Spleen (tissue), 11 donors: ENCODE results near the gene VKORC1L1. TPM values are rescaled to one million over a fixed set of nuclear protein-coding genes. Genes with fewer than 3 reads are reported as not detected.

Experiments used
- DNase-seq: peaks from one replicate; pipeline ENCODE4 v3.0.0-alpha.2; 2020
- H3K27ac ChIP-seq, 8 donors: fragments of 200-600 bp; sonication (generic) in 7 of 8; 1 replicate in 4 of 8; 2 replicates in 4 of 8; pipeline versions ENCODE4 v1.5.0 to v1.8.0; 2016 to 2021; ENCODE audit warnings: inconsistent platforms in 4 of 8, mild to moderate bottlenecking in 4 of 8, moderate library complexity in 1 of 8
- H3K27me3 ChIP-seq, 7 donors: fragments of 200-600 bp; sonication (generic) in 6 of 7; replicated peaks in 1 of 7; 1 replicate in 4 of 7; 2 replicates in 3 of 7; pipeline versions ENCODE4 v1.5.0 to v1.8.0; 2016 to 2021; ENCODE audit warnings: inconsistent platforms in 3 of 7, mild to moderate bottlenecking in 1 of 7
- H3K36me3 ChIP-seq, 6 donors: fragments of 200-600 bp; sonication (generic) in 5 of 6; 1 replicate in 4 of 6; 2 replicates in 2 of 6; pipeline versions ENCODE4 v1.5.0 to v1.8.0; 2016 to 2021; ENCODE audit warnings: inconsistent platforms in 2 of 6
- H3K4me1 ChIP-seq, 6 donors: fragments of 200-600 bp; sonication (generic) in 5 of 6; 1 replicate in 3 of 6; 2 replicates in 3 of 6; pipeline versions ENCODE4 v1.5.0 to v1.8.0; 2016 to 2021; ENCODE audit warnings: inconsistent platforms in 3 of 6
- H3K4me3 ChIP-seq, 8 donors: fragments of 200-600 bp; sonication (generic) in 7 of 8; 1 replicate in 4 of 8; 2 replicates in 4 of 8; pipeline versions ENCODE4 v1.5.0 to v1.8.0; 2016 to 2021; ENCODE audit warnings: inconsistent platforms in 4 of 8, mild to moderate bottlenecking in 4 of 8, moderate library complexity in 2 of 8
- H3K9me3 ChIP-seq, 8 donors: fragments of 200-600 bp; sonication (generic) in 7 of 8; 1 replicate in 4 of 8; 2 replicates in 4 of 8; pipeline versions ENCODE4 v1.5.0 to v1.8.0; 2016 to 2021; ENCODE audit warnings: inconsistent platforms in 4 of 8
- POLR2A ChIP-seq, 3 donors: fragments of 450-650 bp; IDR thresholded peaks; one replicate each; pipeline ENCODE4 v1.5.1; 2017; ENCODE audit warnings: antibody characterized with exemption in 3 of 3, mild to moderate bottlenecking in 1 of 3
- POLR2AphosphoS5 ChIP-seq, 3 donors: sonication (generic); formaldehyde crosslinking; IDR thresholded peaks; one replicate each; pipeline ENCODE4 v1.5.1; 2017; ENCODE audit warnings: antibody characterized with exemption in 3 of 3
- WGBS, 5 donors: extraction: QIAGEN DNeasy Blood & Tissue Kit in 3 of 5; methylation state at CpG; one replicate each; pipeline versions ENCODE4 v1.1.5 to v1.1.7; 2013 to 2018; 5-methylcytosine and 5-hydroxymethylcytosine counted together
- intact Hi-C: fragments of 100-400 bp; cut with DNase I; formaldehyde crosslinking; loops from one replicate; pipeline ENCODE4 v1.15.0; 2023; ENCODE audit warnings: low total_unique reads
- polyA plus RNA-seq, 3 donors: library from polyadenylated mRNA; stranded (reverse); fragments of 200-250 nt; gene quantifications; one replicate each; pipeline ENCODE4 v1.2.1, GENCODE V29; 2013
- total RNA-seq, 7 donors: library from RNA; depleted of rRNA in 3 of 7; stranded (reverse); fragments of >200 nt in 3 of 7; fragmentation: NEBNext Ultra II Directional in 4 of 7; extraction: Animal tissue kit (Norgen Biotek cat#: 25700) in 4 of 7; gene quantifications; one replicate each; pipeline versions ENCODE4 v1.1.0 to v1.2.1, GENCODE V29; 2016 to 2021
- TF ChIP-seq, protein P1 (sequence below), 11 experiments: fragments of 200-600 bp in 7 of 11; fragments of 450-650 bp in 4 of 11; sonication (generic) in 4 of 11; IDR thresholded peaks in 8 of 11; conservative IDR thresholded peaks in 3 of 11; 1 replicate in 7 of 11; 2 replicates in 4 of 11; pipeline versions ENCODE4 v1.4.0 to v1.8.0; 2016 to 2021; ENCODE audit warnings: antibody characterized with exemption in 11 of 11, inconsistent platforms in 4 of 11, mild to moderate bottlenecking in 1 of 11
- donor health status: healthy with polysubstance abuse.
- donor health status: DM: no; HTN: no; CAD: no; lungs with moderate emphysema.
- donor health status: DM: no; HTN: no; CAD: no.
- donor health status: Bipolar disorder and iron deficiency.
- donor health status: healthy.
- donor health status: DM: no; HTN: no; CAD: no.
- donor health status: DM: yes; HTN: yes; CAD: no.

VKORC1L1 gene
- total and polyA plus RNA-seq, 10 donors: 2.6 to 13.3 (median 10.3) TPM

GRCh38 chr7:65972976-65973375 lies 100.1 kb downstream of the VKORC1L1 start:
- no peaks in the 10 kb centered on the region for H3K27me3 ChIP-seq
- intact Hi-C loops: no loop called here
- 95 to 97% (median 96%) methylated on average over 12 to 13 of the region's 13 CpGs for WGBS, 5 donors
- no peak overlapping the region for H3K4me3 ChIP-seq
- no peak overlapping the region for H3K27ac ChIP-seq
- H3K4me1 ChIP-seq: no peaks in the 10 kb centered on the region
- no peaks in the 10 kb centered on the region for H3K9me3 ChIP-seq
- peak; percentile 34 for DNase-seq
- H3K36me3 ChIP-seq: peaks cover 0 to 100% (median 88%) of the 10 kb centered on the region in 6 donors
- no peak for TF ChIP-seq POLR2A (IDR thresholded peaks at IDR 0.05)
- TF ChIP-seq POLR2AphosphoS5 (IDR thresholded peaks at IDR 0.05): no peak
- TF ChIP-seq, protein P1, sequence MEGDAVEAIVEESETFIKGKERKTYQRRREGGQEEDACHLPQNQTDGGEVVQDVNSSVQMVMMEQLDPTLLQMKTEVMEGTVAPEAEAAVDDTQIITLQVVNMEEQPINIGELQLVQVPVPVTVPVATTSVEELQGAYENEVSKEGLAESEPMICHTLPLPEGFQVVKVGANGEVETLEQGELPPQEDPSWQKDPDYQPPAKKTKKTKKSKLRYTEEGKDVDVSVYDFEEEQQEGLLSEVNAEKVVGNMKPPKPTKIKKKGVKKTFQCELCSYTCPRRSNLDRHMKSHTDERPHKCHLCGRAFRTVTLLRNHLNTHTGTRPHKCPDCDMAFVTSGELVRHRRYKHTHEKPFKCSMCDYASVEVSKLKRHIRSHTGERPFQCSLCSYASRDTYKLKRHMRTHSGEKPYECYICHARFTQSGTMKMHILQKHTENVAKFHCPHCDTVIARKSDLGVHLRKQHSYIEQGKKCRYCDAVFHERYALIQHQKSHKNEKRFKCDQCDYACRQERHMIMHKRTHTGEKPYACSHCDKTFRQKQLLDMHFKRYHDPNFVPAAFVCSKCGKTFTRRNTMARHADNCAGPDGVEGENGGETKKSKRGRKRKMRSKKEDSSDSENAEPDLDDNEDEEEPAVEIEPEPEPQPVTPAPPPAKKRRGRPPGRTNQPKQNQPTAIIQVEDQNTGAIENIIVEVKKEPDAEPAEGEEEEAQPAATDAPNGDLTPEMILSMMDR (IDR thresholded peaks at IDR 0.05 in 8 of 11, conservative IDR thresholded peaks at IDR 0.05 in 3 of 11): no peak

DNA sequence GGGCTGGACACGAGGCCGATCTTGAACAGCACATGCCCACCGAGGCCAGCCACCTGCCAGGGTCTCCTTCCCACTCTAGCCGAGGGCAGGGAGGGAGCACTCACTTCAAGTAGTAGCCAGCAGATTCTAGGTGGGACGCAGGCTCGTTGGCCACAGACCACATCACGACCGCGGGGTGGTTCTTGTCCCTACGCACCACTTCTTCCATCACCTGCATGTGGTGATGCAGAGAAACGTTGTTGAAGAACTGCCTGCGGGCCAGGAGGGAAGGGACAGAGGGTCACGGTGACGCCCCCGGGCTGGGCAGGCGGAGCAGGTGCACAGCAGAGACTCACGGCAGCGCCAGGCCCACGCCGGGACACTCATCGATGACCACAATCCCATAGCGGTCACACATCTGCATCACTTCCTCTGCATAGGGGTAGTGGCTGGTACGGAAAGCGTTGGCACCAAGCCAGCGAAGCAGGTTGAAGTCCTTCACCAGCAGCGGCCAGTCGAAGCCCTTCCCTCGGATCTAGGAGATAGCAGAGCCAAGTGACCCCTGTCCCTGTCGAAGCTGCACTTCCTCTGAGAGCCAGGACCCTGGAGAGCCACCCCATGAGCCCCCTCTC lies 101.4 kb downstream of the VKORC1L1 start:
- H3K36me3 ChIP-seq: peaks cover 0 to 100% (median 83%) of the 10 kb centered on the region in 6 donors
- intact Hi-C loops: no loop called here
- H3K4me1 ChIP-seq: peaks cover 0 to 4% (median 0%) of the 10 kb centered on the region in 6 donors
- no peak overlapping the region for H3K27ac ChIP-seq
- TF ChIP-seq, protein P1 (IDR thresholded peaks at IDR 0.05 in 8 of 11, conservative IDR thresholded peaks at IDR 0.05 in 3 of 11): no peak
- TF ChIP-seq POLR2AphosphoS5 (IDR thresholded peaks at IDR 0.05) (peak in 2 of 3 donors; percentile 33 to 54), POLR2A (IDR thresholded peaks at IDR 0.05) (no peak)
- DNase-seq: peak; percentile 68
- H3K27me3 ChIP-seq: no peaks in the 10 kb centered on the region
- H3K4me3 ChIP-seq: no peak overlapping the region
- WGBS, 5 donors: 87 to 92% (median 91%) methylated on average over 20 to 29 of the region's 29 CpGs
- no peaks in the 10 kb centered on the region for H3K9me3 ChIP-seq

DNA sequence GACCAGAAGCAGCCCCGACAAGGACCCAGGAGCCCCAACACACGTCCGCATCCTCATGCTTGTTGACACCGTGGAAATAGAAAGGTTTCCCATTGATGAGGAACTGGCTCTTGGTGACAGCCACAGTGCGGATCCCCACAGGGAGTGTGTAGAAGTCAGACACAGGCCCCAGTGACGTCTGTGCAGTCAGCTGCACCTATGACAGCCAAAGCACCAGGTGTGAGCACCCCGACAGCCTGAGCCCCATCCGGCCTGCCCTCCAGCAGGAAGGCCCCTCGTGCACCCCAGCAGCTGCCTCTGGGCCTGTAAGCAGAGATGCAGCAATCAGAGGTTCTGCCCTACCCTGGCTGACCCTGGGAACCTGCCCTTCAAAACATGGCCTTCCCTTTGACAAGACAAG lies 102.0 kb downstream of the VKORC1L1 start:
- Histone ChIP-seq H3K36me3 (peaks cover 0 to 100% (median 82%) of the 10 kb centered on the region in 6 donors), H3K27ac (no peak overlapping the region), H3K4me3 (no peak overlapping the region), H3K9me3 (no peaks in the 10 kb centered on the region), H3K27me3 (no peaks in the 10 kb centered on the region), H3K4me1 (peaks cover 0 to 9% (median 4%) of the 10 kb centered on the region in 6 donors)
- no peak for DNase-seq
- 84 to 100% (median 88%) methylated on average over 2 to 9 of the region's 9 CpGs for WGBS, 5 donors
- TF ChIP-seq POLR2AphosphoS5 (IDR thresholded peaks at IDR 0.05) (peak in 1 of 3 donors; percentile 12), POLR2A (IDR thresholded peaks at IDR 0.05) (no peak)
- TF ChIP-seq, protein P1 (IDR thresholded peaks at IDR 0.05 in 8 of 11, conservative IDR thresholded peaks at IDR 0.05 in 3 of 11): no peak
- intact Hi-C loops: no loop called here

DNA sequence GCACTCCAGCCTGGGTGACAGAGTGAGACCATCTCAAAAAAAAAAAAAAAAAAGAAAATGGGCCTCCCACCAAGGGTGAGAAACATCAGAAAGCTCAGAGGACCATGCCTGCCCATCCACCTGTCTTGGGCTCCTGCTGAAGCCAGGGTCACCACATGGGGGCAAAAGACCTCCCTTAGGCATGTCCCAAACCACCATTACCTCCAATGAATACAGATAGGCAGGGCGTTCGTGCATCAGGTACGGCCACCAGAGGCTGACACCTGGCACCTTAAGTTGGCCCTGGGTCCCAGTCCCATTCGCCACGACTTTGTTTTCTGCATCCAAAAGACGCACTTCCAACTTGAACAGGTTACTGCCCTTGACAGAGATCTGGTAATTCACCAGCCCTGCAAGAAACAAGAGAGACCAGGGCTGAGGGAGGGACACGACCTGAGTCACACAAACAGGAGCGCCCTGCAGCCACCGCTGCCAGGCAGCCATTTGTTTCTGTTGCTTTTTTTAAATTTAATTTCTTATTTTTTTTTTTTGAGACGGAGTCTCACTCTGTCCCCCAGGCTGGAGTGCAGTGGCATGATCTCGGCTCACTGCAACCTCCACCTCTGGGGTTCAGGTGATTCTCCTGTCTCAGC lies 103.1 kb downstream of the VKORC1L1 start:
- Histone ChIP-seq H3K27ac (no peak overlapping the region), H3K9me3 (no peaks in the 10 kb centered on the region), H3K36me3 (peaks cover 0 to 94% (median 73%) of the 10 kb centered on the region in 6 donors), H3K27me3 (no peaks in the 10 kb centered on the region), H3K4me1 (peaks cover 7 to 20% (median 14%) of the 10 kb centered on the region in 6 donors), H3K4me3 (no peak overlapping the region)
- WGBS, 5 donors: 94 to 97% (median 96%) methylated on average over 11 of the region's 11 CpGs
- DNase-seq: peak; percentile 35
- TF ChIP-seq POLR2AphosphoS5 (IDR thresholded peaks at IDR 0.05) (no peak), POLR2A (IDR thresholded peaks at IDR 0.05) (no peak)
- TF ChIP-seq, protein P1 (IDR thresholded peaks at IDR 0.05 in 8 of 11, conservative IDR thresholded peaks at IDR 0.05 in 3 of 11): no peak
- intact Hi-C loops: no loop called here
